ENCODE measurements around the gene HDAC3.

HDAC3 gene

DNA sequence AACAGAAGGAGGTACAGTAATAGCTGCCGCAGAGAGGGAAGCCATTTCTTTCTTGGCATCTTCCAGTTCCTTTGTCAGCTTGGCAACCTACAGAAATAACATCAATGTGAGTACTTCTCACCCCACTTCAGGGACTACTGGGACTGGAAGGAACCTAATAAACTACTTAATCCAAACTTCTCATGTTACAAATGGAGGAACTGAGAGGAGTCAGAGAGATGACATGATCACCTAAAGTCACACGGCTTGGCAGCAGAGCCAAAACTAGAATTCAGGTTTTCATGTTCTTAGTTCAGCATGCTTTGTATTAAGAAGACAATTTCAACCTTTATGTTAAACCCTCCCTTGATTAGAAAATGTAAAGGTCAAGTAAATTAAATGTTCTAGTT is 62.5 kb downstream of the HDAC3 start:
- H3K27me3 Mint-ChIP-seq, result no peaks in the 10 kb centered on the region
- no peak overlapping the region for H3K4me3 Mint-ChIP-seq
- no peaks in the 10 kb centered on the region for H3K9me3 Mint-ChIP-seq
- H3K36me3 Mint-ChIP-seq (ENCODE audit: low read depth), result peaks cover 94% of the 10 kb centered on the region
- H3K27ac Mint-ChIP-seq, result no peak overlapping the region
- no peaks in the 10 kb centered on the region for H3K4me1 Mint-ChIP-seq (ENCODE audit: low read depth)
- DNase-seq, result no peak

GRCh38 chr5:141573489-141574121 is 63.0 kb downstream of the HDAC3 start:
- H3K27ac Mint-ChIP-seq, result no peak overlapping the region
- H3K4me1 Mint-ChIP-seq (ENCODE audit: low read depth), result no peaks in the 10 kb centered on the region
- no peak for DNase-seq
- H3K9me3 Mint-ChIP-seq, result no peaks in the 10 kb centered on the region
- H3K27me3 Mint-ChIP-seq, result no peaks in the 10 kb centered on the region
- H3K36me3 Mint-ChIP-seq (ENCODE audit: low read depth), result peaks cover 94% of the 10 kb centered on the region
- no peak overlapping the region for H3K4me3 Mint-ChIP-seq

Measured in activated T-cell treated with anti-CD3 and anti-CD28 coated beads, Interleukin-2, amount 50 U/mL, for 24 hours (primary cell).